Hepatocyte (in vitro differentiated cells): ENCODE results near the gene RPS15.

Experiments used
- EZH2 ChIP-seq: fragments of 200-600 bp; sonication (generic); IDR thresholded peaks from 2 replicates; pipeline ENCODE4 v1.6.1; 2016; ENCODE audit warnings: antibody characterized with exemption, mild to moderate bottlenecking, borderline replicate concordance
- TF ChIP-seq, protein P1 (sequence below): fragments of 200-600 bp; sonication (generic); IDR thresholded peaks from 2 replicates; pipeline ENCODE4 v1.5.1; 2016; ENCODE audit warnings: antibody characterized with exemption, mild to moderate bottlenecking; ENCODE audit not compliant: poor library complexity

- TF ChIP-seq, protein P1, sequence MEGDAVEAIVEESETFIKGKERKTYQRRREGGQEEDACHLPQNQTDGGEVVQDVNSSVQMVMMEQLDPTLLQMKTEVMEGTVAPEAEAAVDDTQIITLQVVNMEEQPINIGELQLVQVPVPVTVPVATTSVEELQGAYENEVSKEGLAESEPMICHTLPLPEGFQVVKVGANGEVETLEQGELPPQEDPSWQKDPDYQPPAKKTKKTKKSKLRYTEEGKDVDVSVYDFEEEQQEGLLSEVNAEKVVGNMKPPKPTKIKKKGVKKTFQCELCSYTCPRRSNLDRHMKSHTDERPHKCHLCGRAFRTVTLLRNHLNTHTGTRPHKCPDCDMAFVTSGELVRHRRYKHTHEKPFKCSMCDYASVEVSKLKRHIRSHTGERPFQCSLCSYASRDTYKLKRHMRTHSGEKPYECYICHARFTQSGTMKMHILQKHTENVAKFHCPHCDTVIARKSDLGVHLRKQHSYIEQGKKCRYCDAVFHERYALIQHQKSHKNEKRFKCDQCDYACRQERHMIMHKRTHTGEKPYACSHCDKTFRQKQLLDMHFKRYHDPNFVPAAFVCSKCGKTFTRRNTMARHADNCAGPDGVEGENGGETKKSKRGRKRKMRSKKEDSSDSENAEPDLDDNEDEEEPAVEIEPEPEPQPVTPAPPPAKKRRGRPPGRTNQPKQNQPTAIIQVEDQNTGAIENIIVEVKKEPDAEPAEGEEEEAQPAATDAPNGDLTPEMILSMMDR: no peak
- TF ChIP-seq EZH2: no peak
These were observed 43.2 kb downstream of the RPS15 start for GRCh38 chr19:1481224-1481892.
